ENCODE results near the gene PAN3.

- TF ChIP-seq ZNF23 (tag by site-specific recombination; IDR thresholded peaks at IDR 0.05; ENCODE audit: borderline replicate concordance) (no peak), ZBTB17 (tag by site-specific recombination; IDR thresholded peaks at IDR 0.05) (no peak), SP2 (tag by site-specific recombination; IDR thresholded peaks at IDR 0.05) (no peak), CTCF (tag by site-specific recombination; IDR thresholded peaks at IDR 0.05) (no peak), RBAK (tag by site-specific recombination; IDR thresholded peaks at IDR 0.05) (no peak), BCL11A (tag by site-specific recombination; IDR thresholded peaks at IDR 0.05; ENCODE audit: low read depth) (no peak), KLF1 (tag by site-specific recombination; IDR thresholded peaks at IDR 0.05) (no peak), ZNF239 (tag by site-specific recombination; IDR thresholded peaks at IDR 0.05) (no peak), ZNF660 (tag by site-specific recombination; IDR thresholded peaks at IDR 0.05) (no peak), ZNF830 (tag by site-specific recombination; IDR thresholded peaks at IDR 0.05; ENCODE audit: low read depth) (no peak), PRDM2 (tag by site-specific recombination; IDR thresholded peaks at IDR 0.05; ENCODE audit: borderline replicate concordance) (no peak)
Observed at GRCh38 chr13:28326056-28326455, 187.7 kb downstream of the PAN3 start.

All from HEK293 (cell line).